ENCODE results near the gene C10orf71.

C10orf71 gene

GRCh38 chr10:49298983-49299815 lies at the start of gene C10orf71:
C10orf71 (plus strand) TSS chr10:49299170; CDS start chr10:49322546, 23,376 bp downstream.
- DNase-seq = no peak
- TF ChIP-seq POLR2A (IDR thresholded peaks at IDR 0.05; ENCODE audit: low read length) = no peak
- TF ChIP-seq GATA1 (IDR thresholded peaks at IDR 0.05; ENCODE audit: low read depth, low read length) = no peak

- TF ChIP-seq GATA1 (IDR thresholded peaks at IDR 0.05; ENCODE audit: low read depth, low read length) = no peak
- TF ChIP-seq POLR2A (IDR thresholded peaks at IDR 0.05; ENCODE audit: low read length) = no peak
- DNase-seq = no peak
Measured at GRCh38 chr10:49252313-49253034, 46.5 kb upstream of the C10orf71 start.

- TF ChIP-seq POLR2A (IDR thresholded peaks at IDR 0.05; ENCODE audit: low read length) = no peak
- no peak for TF ChIP-seq GATA1 (IDR thresholded peaks at IDR 0.05; ENCODE audit: low read depth, low read length)
- DNase-seq = no peak
Measured at GRCh38 chr10:49253340-49253906, 45.5 kb upstream of the C10orf71 start.

- no peak for DNase-seq
- TF ChIP-seq POLR2A (IDR thresholded peaks at IDR 0.05; ENCODE audit: low read length) (no peak), GATA1 (IDR thresholded peaks at IDR 0.05; ENCODE audit: low read depth, low read length) (no peak)
Measured at GRCh38 chr10:49254150-49254549, 44.8 kb upstream of the C10orf71 start.

GRCh38 chr10:49254556-49255318 lies 44.2 kb upstream of the C10orf71 start:
- no peak for DNase-seq
- TF ChIP-seq GATA1 (IDR thresholded peaks at IDR 0.05; ENCODE audit: low read depth, low read length) (no peak), POLR2A (IDR thresholded peaks at IDR 0.05; ENCODE audit: low read length) (no peak)

- TF ChIP-seq GATA1 (IDR thresholded peaks at IDR 0.05; ENCODE audit: low read depth, low read length) (no peak), POLR2A (IDR thresholded peaks at IDR 0.05; ENCODE audit: low read length) (no peak)
- DNase-seq = no peak
Measured at GRCh38 chr10:49255883-49256282, 43.1 kb upstream of the C10orf71 start.

- no peak for DNase-seq
- no peak for TF ChIP-seq POLR2A (IDR thresholded peaks at IDR 0.05; ENCODE audit: low read length)
- no peak for TF ChIP-seq GATA1 (IDR thresholded peaks at IDR 0.05; ENCODE audit: low read depth, low read length)
Measured at GRCh38 chr10:49257154-49257553, 41.8 kb upstream of the C10orf71 start.

GRCh38 chr10:49257626-49258349 lies 41.2 kb upstream of the C10orf71 start:
- no peak for DNase-seq
- TF ChIP-seq POLR2A (IDR thresholded peaks at IDR 0.05; ENCODE audit: low read length) (no peak), GATA1 (IDR thresholded peaks at IDR 0.05; ENCODE audit: low read depth, low read length) (no peak)

GRCh38 chr10:49258350-49258683 lies 40.7 kb upstream of the C10orf71 start:
- no peak for DNase-seq
- TF ChIP-seq POLR2A (IDR thresholded peaks at IDR 0.05; ENCODE audit: low read length) = no peak
- TF ChIP-seq GATA1 (IDR thresholded peaks at IDR 0.05; ENCODE audit: low read depth, low read length) = no peak

GRCh38 chr10:49260644-49261296 lies 38.2 kb upstream of the C10orf71 start:
- DNase-seq = no peak
- no peak for TF ChIP-seq GATA1 (IDR thresholded peaks at IDR 0.05; ENCODE audit: low read depth, low read length)
- no peak for TF ChIP-seq POLR2A (IDR thresholded peaks at IDR 0.05; ENCODE audit: low read length)

- no peak for TF ChIP-seq GATA1 (IDR thresholded peaks at IDR 0.05; ENCODE audit: low read depth, low read length)
- TF ChIP-seq POLR2A (IDR thresholded peaks at IDR 0.05; ENCODE audit: low read length) = no peak
- DNase-seq = no peak
Measured at GRCh38 chr10:49263591-49263990, 35.4 kb upstream of the C10orf71 start.

- no peak for DNase-seq
- TF ChIP-seq POLR2A (IDR thresholded peaks at IDR 0.05; ENCODE audit: low read length) = no peak
- TF ChIP-seq GATA1 (IDR thresholded peaks at IDR 0.05; ENCODE audit: low read depth, low read length) = no peak
Measured at GRCh38 chr10:49264177-49264677, 34.7 kb upstream of the C10orf71 start.

Data from erythroblast (primary cell).